Right kidney (tissue), 1 donor: ENCODE measurements around the gene LAMTOR2.

ENCODE experiments used
- DNase-seq: peaks from one replicate; pipeline ENCODE4 v3.0.0-alpha.2; 2016

The LAMTOR2 gene

DNA sequence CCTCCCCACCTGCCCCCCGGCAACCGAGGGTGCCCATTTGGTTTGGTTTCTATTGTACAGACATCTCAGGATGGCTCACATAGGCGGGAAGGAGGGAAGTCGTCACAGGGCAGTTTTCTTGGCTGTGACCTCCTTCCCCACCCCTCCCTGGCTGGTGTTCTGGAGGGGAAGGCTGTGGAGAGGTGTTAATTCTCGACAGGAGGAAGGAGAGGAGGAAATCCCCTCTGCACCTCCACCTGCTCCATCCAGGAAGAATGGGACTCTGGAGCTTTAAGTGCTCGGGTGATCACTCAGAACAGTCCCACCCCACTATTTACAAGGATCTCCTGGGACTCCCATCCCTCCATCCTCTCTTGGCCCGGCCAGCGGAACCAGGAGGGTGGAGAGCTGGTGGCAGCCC lies 20.1 kb downstream of the LAMTOR2 start:
- DNase-seq: no peak

DNA sequence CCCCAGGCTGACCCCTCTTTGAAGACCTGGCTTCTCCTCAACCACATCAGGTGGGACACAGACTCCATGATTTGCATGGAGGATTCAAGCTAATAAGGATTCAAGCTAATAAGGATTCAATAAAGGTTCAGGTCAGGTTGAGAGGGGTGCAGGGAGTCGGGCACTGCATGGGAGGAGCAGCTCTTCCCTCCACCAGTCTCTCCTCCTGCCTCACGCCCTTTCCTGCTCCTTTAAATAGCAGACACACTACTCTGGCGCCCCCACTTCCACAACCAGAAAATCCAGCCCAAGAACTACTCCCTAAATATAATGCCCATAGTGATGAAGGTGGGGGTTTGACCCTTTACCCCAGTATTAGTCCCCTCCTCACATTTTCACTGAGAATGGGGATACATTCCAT lies 20.6 kb downstream of the LAMTOR2 start:
- DNase-seq: no peak

DNA sequence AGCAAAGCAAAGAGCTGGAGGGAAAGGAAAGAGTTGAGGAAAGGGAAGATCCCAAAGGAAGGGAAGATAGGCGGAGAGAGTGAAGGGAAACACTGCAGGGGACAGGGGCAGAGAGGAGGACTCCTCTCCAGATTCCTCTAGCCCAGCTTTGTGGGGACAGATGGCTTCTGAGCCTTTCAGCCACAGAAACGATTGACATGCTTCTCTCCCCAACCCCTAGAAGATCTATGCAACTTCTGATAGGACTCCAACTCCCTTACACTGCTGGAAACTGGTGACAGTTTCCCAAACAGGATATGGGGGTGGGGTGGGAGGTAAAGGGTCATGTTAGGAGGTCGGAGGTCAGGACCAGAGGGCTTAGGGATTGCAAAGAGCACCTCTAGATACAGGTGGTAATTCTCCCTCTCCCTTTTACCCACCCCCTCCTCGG lies 21.2 kb downstream of the LAMTOR2 start:
- no peak for DNase-seq

DNA sequence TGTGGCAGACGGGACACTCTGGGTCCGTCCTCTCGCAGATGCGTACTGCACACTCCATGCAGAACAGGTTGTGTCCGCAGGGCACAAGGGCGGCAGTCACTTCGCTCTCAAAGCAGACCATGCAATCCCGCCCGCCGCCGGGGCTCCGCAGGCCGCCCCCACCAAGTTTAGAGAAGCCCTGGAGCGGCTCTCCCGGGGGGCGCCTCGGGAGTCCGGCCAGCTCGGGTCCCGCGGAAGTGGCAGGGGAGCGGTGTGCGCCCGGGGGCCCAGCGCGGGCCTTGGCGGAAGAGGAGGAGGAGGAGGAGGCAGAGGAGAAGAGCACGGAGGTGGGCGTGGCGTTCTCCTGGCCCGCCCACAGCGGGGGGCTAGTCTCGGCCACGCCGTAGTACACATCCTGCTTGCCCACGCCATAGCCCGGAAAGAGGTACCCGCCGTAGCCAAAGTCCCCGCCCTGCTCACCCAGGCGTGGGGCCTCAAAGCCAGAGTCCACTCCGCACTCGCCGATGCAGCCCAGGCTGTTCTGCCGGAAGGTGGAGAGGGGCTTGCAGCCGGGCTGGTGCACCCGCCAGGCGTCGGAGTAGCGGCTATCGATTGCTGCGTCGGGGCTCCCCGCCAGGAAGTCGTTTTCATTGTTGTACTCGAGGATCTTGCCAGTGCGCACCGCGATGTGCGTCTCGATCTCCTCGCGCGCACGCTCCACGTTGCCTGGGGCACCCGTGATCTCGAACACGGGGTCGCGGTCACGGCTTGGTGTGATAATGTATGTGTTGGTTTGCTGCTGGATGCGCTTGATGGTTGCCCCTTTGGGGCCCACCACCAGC lies 22.2 kb downstream of the LAMTOR2 start:
- peak; percentile 83 for DNase-seq

DNA sequence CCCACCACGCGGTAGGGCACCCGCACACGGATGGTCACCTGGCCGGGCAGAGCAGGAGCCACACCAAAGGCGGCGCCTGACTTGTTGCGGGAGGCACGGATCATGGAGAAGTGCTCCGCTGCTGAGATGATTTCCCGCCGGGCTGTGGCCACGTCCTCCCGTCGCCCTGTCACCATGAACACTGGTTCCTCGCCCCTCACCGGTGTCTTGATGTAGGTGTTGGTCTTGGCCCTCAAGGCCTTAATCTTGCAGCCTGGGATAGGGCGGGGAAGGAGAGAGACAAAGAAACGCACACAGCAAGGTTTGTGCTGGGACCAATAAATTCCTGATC lies 22.8 kb downstream of the LAMTOR2 start:
- DNase-seq: no peak

DNA sequence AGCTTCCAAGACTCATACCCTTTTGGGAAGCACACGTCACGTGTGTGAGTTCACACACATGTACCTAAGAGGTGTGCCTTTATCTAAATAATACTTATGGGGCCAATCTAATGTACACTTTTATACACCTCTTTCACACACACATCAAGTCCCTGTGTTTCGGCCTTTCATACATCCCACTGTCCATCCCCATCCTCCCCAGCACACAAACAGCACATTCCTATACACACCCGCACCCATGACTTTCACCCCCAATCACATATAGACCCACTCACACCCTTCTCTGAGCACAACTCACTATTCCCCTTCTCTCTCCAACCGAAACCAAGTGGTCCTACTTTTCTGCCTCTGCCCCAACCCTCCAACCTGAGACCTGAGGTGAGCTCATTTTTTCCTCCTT lies 24.1 kb downstream of the LAMTOR2 start:
- DNase-seq: no peak

DNA sequence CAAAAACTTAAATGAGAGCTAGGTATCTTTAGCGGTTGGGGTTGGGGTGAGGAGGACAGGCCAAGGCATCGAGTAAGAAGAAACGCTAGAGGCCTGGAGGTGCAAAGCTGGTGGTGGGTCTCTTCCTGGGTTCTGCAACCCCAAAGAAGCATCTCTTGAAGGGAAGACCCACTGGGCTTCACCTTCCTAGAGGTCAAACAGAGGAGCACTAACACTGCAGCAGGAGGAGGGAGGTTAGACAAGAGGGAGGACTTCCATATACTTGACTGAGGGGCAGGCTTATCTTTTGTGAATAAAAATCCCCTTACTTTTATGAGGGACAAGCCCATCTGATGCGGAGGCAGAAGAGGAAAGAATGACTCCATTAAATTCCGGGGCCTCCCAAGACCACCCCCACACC lies 25.2 kb downstream of the LAMTOR2 start:
- DNase-seq: no peak

DNA sequence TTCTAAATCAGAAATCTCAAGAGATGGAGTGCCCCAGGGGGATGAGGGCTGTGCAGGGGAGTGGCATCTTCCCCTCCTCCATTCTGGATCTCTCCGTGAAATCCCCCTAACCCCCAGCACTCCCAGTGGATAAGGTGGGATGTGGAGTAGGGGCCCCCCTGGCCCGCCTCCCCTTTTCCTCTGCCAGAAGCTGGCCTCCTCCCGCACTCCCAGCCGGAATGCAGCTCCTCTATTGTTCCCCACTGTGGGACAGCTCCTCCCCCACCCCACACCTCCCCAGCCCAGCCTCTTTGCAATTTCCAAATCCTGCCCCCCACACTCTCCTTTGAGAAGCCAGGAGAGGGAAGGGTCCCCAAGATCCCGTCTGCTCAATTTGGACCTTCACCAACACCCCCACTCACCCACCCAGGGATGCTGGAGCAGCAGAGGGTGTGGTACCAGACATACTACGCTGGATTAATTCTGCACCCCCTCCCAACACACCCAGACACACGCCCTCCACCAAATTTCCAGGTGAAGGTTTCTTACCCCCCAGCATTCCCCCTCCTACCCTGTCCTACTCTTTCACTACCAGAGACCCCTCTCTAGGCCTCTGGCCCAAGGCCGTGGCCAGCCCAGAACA lies 25.8 kb downstream of the LAMTOR2 start:
- no peak for DNase-seq

DNA sequence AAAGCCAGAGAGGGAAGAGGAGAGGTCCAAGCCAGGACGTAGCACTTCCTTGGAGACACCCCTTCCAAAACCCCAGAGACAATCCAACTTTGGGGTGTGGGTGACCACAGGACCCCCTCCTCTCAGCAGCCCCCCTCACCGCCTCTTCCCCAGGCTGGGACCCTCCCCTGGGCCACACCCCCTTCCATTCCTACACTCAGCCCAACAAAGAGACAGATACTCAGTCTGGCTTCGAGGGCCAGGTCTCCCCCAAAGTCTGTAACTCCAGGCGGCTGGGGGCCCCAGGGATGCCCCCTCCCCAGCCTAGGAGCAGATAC lies 26.2 kb downstream of the LAMTOR2 start:
- DNase-seq: no peak

DNA sequence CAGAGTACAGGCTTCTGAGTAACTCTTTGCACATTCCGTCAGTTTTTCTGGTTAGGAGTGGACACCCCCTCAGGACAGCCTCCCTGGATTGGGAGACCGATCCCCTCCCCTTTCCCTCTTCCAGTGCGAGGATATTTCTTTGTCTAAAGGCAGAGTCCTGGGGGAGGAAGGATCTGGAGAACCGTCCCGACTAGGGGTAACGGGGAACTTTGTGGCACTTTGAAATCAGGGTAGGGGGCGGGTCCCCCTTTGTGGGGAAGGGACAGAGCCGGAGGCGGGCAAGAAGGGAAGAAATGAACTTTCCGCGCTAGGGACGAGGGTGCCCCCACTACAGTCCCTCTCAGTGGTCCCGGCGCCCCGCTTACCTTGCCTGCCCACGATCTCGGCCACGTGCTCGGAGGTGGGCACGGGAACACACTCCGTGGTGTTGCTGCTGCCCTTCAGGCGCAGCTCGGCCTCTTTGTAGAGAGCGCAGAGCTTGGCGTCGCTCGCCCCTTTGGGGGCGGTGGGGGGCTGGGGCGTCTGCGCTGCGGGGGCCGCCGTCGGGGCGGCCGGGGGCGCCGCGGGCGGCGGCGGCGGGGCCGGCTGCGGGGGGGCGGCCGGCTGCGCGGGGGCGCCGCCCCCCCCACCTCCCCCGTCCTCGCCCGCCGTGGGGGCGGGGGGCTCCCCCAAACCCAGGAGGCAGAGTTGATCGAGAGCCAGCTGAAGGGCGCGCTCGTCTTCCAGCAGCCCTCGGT lies 26.8 kb downstream of the LAMTOR2 start:
- peak; percentile 75 for DNase-seq

DNA sequence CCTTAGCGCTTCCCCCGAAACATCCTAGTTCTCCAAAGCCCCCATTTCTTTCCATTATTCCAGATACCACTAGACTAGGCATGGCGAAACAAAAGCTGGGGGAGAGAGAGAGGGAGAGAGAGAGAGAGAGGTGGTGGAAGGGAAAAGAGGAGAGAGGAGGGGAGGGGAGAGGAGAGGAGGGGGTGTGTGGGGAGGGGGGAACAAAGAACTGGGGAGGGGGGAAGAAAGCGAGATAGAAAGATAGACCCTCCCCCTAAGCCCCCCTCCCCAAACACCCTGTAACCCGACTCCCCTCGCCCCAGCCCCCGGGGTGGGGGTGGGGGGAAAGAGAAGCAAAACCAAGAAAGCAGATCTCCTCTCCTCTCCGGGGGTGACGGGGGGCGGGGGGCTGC lies 27.3 kb downstream of the LAMTOR2 start:
- DNase-seq: peak; percentile 59

DNA sequence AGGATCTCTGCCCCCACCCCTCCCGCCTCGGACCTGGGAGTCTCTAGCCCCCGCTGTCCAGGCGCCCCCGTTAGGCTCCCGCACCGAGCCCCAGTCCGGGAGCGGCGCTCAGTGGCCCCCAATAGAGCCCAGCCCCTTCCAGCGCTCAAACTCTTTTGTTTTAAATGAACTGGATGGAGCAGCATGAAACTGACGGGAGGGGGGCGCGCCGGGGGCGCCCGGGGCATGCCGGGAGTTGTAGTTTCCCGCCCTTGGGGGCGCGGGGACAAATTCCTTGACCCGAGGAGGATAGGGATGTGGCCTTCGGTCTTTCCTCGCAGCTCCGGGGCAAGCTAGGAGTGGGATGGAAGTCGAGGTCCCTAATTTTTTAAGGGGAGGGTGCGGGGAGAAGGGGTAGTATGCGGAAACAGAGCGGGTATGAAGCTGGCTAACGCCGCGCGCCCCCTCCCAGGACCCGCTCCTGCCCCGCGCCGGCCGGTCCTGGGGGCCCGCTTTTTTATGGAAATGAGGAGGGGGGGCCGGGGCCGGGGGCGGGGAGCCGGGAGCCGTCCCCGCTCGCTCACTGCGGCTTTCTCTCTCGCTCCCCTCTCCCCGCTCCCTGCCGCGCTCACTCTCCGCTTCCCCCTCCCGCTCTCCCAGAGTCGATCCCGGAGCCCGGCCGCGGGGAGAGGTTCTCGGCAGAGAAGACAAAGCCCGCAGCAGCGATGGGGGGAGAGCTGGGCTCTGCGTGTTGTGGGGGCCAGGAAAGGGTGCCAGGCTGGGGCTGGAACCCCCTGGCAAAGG lies 27.9 kb downstream of the LAMTOR2 start, which contains the start of gene MEX3A:
TSS of gene MEX3A (minus strand) at position 157 of the 783 bp plus-strand sequence. CDS start 467 bp downstream, outside the sequence.
- DNase-seq: peak; percentile 95

DNA sequence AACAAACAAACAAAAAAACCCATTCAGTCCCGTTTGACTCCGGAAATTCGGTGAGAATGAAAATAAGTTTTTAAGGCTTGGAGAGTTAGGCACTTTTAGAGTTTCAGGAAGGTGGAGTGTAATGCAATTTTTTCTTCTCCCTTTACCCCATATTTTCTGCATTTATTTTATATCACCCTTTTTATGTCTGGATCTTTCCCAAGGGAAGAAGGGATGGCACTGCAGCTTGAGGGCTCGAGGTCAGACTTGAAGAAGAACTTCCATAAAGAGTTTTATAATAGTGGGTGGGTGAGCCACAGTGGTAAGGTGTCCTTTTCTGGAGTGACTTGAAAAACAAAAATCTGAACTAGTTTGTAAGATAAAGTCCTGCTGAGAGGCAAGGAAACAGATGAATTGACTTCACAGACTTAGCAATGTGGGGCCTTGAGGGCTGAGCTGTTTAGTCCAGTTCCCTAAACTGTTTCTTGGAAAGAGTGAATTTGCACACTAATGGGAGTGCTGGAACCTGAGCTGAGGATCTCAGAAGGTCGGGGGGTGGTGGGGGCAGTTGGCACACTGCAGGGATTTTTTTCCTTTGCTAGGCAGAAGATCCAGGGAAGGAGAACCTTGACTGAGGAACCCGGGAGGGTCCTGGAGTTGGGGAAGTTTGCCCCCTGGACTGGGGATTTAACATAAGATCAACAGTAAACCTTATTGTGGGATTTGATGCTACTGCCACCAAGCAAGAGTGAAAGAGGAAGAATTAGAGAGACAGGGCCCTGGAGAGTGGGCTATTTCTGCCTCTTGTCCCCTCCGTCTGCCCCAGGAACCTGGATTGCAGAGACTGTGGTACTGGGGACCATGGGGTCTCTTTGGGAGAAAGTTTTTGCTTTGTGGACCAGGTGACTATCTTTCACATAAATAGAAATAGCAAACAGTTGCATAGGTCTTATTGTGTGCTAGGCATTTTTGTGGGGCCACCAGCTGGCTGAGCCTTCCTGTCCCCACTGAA lies 29.5 kb downstream of the LAMTOR2 start:
- DNase-seq: no peak

DNA sequence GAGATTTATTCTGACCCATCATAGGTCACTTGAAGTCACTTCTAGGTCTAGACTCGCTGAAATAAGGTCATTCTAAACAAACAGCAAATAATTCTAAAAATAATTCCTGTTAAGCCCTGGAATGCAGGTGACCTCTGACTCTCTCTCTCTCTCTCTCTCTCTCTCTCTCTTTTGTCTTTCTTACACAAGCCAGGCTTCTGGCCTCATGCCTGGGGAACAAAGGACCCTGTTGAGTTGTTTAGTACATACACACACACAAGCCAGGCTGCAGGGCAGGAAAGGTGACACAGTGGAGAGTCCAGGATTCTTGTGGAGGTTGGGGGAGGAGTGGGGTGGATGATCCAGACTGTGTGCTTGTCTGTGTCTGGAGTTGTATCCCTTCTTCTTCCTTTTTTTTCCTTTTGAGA lies 31.7 kb downstream of the LAMTOR2 start:
- DNase-seq: no peak

DNA sequence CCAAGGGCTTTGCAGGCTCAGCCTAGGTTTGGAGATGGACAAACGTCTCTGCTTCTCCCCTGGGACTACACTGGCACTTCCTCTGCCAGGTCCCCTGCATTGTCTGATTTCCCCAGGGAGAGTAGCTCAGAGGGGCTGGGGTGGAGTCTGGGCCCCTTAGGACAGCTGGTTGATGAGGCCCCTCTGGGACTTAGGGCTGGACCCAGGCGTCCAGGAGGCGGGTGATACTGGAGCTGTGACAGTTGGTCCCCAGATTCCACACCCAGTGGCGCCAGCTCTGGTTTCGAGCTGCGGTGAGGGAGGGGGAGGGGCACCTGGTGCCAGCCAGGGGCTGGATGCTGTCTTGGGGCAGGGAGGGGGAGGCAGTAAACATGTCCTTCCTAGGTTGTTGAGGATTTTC lies 35.1 kb downstream of the LAMTOR2 start:
- DNase-seq: no peak

DNA sequence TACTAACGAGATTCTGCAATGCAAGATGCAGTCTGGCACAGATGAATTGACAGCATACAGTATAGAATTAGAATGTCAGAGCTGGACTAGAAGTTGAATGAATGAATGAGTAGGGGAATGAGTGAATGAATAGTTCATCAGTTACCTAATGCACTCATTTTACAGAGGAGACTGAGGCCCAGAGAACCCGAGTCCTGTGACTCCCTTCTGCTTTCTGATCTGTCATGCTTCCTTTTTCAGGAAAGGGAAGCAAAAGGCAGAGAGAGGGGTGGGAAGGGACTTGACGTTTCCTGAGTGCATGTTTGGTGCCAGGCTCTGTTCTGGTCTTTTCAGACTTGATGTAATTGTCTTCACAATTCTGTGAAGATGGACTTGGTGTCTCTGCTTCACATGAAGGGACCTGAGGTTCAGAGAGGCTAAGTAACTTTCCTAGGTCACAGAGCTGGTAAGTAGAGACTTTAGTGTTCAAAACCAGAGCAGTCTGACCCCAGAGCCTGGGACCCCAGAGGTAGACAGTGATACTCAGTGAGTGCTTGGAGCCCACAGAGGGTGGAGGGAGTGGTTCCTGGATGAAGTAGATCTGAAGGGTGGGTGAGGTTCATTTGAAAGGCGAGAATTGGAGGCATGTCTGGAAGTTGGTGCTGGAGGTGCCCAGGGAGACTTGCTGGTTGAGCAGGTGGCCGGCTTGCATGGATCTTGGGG lies 35.7 kb downstream of the LAMTOR2 start:
- no peak for DNase-seq

DNA sequence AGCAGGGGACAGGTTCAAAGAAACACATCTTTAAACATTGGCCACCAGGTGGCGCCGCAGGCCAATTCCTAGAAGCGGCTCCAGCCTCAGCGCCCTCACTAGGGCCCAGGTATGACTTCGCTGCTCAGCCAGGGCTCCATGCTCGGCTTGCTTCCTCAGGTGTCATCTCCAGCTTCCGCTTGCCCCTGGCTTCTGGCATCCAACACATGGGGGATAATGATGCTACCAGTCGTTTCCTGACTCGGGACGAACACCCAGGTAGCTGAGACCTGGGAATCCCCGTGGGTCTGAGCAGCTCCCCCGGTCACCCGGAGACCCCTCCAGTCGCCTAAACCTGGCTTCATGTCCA lies 36.2 kb downstream of the LAMTOR2 start:
- peak; percentile 60 for DNase-seq

DNA sequence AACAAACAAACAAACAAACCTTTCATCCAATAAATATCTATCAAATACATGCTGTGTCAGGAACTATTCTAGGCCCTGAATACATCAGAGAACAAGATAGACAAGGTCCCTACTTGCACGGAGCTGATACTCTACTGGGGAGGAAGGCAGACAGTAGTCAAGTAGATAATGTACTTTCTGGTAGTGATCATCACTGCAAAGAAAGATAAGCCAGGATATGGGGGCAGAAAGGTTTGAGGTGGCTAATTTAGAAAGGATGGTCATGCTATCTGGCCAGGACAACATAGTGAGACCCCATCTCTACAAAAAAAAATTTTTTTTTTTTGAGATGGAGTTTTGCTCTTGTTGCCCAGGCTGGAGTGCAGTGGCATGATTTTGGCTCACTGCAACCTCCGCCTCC lies 37.0 kb downstream of the LAMTOR2 start:
- no peak for DNase-seq

DNA sequence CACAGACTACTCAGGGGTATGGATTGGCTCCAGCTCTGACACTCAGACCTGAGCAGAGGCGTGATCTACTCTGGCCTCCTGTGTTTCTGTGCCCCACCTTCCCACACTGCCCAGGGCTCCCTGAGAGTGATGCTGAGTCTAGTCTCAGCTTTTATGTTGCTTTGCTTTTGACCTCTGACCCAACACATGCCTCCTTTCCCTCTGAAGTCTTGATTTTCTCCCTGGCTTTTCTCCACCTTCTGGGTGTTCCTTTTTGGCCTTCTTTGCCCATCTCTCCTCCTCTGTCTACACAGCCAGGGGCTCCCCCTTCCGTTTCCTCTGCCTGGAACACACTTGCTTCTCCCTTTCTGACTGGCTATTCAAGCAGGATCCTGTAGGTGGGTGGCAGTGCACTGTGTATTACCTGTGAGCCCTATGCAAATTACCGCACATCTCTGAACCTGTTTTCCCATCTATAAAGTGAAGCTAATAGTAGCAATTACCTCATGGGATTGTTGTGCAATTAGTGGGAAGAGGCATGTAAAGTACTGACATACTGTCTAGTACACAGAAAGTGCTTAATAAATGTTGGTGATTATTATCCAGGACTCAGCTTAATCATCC lies 41.4 kb downstream of the LAMTOR2 start:
- no peak for DNase-seq

DNA sequence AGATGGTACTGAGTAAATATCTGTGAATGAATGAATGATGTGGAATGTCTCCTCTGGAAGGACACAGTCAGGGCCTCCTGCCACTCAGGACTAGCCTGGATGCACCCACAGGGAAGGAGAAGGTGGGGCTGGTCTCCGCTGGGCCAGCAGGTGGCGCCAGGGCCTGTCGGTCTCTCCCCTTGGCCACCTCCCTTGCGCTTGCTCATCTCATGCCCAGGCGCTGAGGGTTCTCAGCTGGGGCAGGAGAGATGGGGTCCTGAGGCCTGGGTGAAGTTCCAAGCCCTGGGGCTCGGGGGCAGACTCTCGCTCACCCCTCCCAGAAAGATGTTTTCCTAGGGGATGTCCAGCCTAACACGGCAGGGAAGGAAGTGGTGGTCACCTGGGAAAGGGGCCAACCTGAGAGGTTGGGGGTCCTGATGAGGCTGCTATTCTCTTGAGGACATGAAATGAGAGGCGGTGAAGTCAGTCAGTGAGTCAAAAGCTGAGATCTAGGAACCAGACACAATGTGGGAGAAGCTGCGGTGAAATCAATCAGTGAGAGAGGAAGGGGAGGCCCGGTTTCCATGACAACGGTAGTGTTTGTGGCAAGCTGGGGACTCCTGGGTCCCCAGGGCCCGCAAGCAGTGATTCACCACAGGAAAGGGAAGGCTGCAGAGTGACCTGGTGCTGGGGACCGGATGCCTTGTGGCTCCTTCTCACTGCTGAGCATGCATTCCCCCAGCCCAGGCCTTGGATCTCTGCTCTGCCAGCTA lies 42.2 kb downstream of the LAMTOR2 start:
- DNase-seq: peak; percentile 61
